ENCODE results near the gene SMYD3.

SMYD3 gene

DNA sequence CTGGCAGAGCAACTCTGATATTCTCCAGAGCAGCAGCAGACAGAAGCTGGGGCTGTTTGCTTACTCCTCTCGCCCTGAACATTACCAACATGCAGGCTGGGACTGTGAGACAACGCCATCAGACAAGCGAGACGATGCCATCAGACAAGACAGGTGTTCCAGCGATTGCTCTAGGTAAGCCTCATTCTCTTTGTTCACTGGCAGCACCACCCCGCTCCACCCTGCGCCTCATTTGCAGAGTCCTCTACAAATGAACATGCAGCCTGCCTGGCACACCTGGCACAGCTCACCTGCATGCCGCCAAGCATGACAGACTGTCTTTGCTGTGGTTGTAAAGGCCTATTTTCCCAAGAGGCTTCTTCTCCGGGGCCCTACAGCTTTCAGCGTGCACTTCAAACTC, 346.2 kb downstream of the SMYD3 start:
- no peak overlapping the region for H3K9ac ChIP-seq (ENCODE audit: low read depth, low read length, poor library complexity, severe bottlenecking)
- H3K4me1 ChIP-seq (ENCODE audit: insufficient read depth, low read length, poor library complexity, severe bottlenecking), result peaks cover 28% of the 10 kb centered on the region
- no peak overlapping the region for H2AFZ ChIP-seq (ENCODE audit: low read length)

DNA sequence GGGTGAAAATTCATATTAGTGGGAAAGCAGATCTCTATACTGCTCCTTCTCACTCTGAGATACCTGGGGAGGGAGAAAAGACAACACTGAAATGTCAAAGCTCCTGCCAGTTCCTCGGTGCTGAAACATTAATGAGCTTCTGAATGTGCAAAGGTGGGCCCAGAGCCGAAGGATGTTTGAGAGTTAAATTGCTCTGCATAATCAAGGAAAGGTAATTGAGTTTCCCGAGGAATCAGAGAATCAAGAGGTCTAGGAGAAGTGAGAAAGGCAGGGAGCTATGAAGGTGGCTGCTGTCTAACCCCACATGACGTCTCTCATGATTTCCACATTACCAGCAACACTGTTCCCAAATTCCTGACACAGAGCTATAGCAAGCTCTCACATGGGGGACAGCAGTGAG, 346.7 kb downstream of the SMYD3 start:
- Histone ChIP-seq H3K4me1 (ENCODE audit: insufficient read depth, low read length, poor library complexity, severe bottlenecking) (peaks cover 26% of the 10 kb centered on the region), H4K20me1 (ENCODE audit: insufficient read depth, low read length, poor library complexity, severe bottlenecking) (no peaks in the 10 kb centered on the region), H3K4me2 (ENCODE audit: low read depth, low read length, poor library complexity, severe bottlenecking) (no peak overlapping the region), H3K9me2 (replicated peaks; ENCODE audit: low read depth, low read length) (no peaks in the 10 kb centered on the region), H3K9me3 (ENCODE audit: insufficient read depth, low read depth, low read length) (no peaks in the 10 kb centered on the region), H3K27me3 (ENCODE audit: insufficient read depth, low read length, poor library complexity, severe bottlenecking) (no peaks in the 10 kb centered on the region), H3K79me2 (ENCODE audit: insufficient read depth, low read length) (no peaks in the 10 kb centered on the region), H3F3A (ENCODE audit: low read depth) (no peaks in the 10 kb centered on the region), H3K4me3 (ENCODE audit: low read length, poor library complexity, severe bottlenecking) (no peak overlapping the region), H2AFZ (ENCODE audit: low read length) (no peak overlapping the region), H3K9ac (ENCODE audit: low read depth, low read length, poor library complexity, severe bottlenecking) (no peak overlapping the region), H3K36me3 (ENCODE audit: insufficient read depth, low read length) (no peaks in the 10 kb centered on the region)
- TF ChIP-seq, protein P1, sequence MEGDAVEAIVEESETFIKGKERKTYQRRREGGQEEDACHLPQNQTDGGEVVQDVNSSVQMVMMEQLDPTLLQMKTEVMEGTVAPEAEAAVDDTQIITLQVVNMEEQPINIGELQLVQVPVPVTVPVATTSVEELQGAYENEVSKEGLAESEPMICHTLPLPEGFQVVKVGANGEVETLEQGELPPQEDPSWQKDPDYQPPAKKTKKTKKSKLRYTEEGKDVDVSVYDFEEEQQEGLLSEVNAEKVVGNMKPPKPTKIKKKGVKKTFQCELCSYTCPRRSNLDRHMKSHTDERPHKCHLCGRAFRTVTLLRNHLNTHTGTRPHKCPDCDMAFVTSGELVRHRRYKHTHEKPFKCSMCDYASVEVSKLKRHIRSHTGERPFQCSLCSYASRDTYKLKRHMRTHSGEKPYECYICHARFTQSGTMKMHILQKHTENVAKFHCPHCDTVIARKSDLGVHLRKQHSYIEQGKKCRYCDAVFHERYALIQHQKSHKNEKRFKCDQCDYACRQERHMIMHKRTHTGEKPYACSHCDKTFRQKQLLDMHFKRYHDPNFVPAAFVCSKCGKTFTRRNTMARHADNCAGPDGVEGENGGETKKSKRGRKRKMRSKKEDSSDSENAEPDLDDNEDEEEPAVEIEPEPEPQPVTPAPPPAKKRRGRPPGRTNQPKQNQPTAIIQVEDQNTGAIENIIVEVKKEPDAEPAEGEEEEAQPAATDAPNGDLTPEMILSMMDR (conservative IDR thresholded peaks at IDR 0.05; ENCODE audit: low read length), result no peak
- no peak for TF ChIP-seq EZH2phosphoT487 (IDR thresholded peaks at IDR 0.05; ENCODE audit: borderline replicate concordance)

More for the DNA sequence above, 346.2 kb downstream of the SMYD3 start:
- Histone ChIP-seq H3K9me3 (ENCODE audit: insufficient read depth, low read depth, low read length) (no peaks in the 10 kb centered on the region), H3K36me3 (ENCODE audit: insufficient read depth, low read length) (no peaks in the 10 kb centered on the region), H3F3A (ENCODE audit: low read depth) (no peaks in the 10 kb centered on the region), H3K27me3 (ENCODE audit: insufficient read depth, low read length, poor library complexity, severe bottlenecking) (no peaks in the 10 kb centered on the region), H3K79me2 (ENCODE audit: insufficient read depth, low read length) (no peaks in the 10 kb centered on the region), H3K9me2 (replicated peaks; ENCODE audit: low read depth, low read length) (no peaks in the 10 kb centered on the region), H3K4me3 (ENCODE audit: low read length, poor library complexity, severe bottlenecking) (no peak overlapping the region), H4K20me1 (ENCODE audit: insufficient read depth, low read length, poor library complexity, severe bottlenecking) (no peaks in the 10 kb centered on the region), H3K4me2 (ENCODE audit: low read depth, low read length, poor library complexity, severe bottlenecking) (no peak overlapping the region)
- TF ChIP-seq, protein P1 (conservative IDR thresholded peaks at IDR 0.05; ENCODE audit: low read length), result no peak
- TF ChIP-seq EZH2phosphoT487 (IDR thresholded peaks at IDR 0.05; ENCODE audit: borderline replicate concordance), result no peak

DNA sequence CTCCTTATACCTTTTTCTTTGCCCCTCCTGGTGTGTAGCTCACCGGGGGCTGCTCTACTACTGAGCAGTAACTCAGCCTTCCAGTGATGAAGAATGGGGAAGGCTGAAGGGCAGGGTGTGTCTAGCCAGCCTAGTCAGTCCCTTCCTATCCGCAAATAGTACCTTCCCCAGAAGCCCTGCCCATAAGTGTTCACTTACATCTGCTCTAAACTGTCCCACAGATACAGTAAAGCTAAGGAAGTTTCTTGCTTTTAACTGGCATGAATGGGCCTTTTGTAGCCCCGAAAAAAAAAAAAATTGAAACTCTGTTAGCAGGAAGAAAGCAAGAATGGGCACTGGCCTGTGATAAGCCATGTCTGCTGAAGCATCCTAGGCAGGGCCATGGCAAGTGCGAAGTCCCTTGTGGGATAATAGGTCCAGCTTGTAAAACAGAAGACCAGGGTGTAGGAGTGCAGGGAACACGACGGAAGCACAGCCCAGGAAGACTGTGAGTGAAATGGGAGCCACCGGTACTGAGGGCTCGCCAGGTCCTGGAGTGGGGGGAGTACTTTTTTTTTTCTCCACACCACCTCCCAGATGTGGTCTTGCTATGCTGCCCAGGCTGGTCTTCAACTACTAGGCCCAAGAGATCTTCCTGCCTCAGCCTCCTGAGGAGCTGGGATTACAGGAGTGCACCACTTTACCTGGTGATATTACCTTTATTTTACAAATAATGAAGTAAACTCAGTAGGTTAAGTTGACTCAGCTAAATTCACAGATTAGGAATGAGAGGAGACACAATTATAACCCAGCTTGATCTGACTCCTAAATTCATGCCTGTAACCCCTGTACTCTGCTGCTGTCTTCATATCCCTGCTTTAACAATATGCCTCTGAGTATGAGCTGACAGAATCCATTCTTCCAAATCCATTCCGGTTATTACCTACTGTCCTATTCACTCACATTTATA, 347.5 kb downstream of the SMYD3 start:
- Histone ChIP-seq H3K27me3 (ENCODE audit: insufficient read depth, low read length, poor library complexity, severe bottlenecking) (no peaks in the 10 kb centered on the region), H3K79me2 (ENCODE audit: insufficient read depth, low read length) (no peaks in the 10 kb centered on the region), H3K9me2 (replicated peaks; ENCODE audit: low read depth, low read length) (no peaks in the 10 kb centered on the region), H3K36me3 (ENCODE audit: insufficient read depth, low read length) (no peaks in the 10 kb centered on the region), H2AFZ (ENCODE audit: low read length) (no peak overlapping the region), H3F3A (ENCODE audit: low read depth) (no peaks in the 10 kb centered on the region), H4K20me1 (ENCODE audit: insufficient read depth, low read length, poor library complexity, severe bottlenecking) (no peaks in the 10 kb centered on the region), H3K4me3 (ENCODE audit: low read length, poor library complexity, severe bottlenecking) (no peak overlapping the region), H3K9me3 (ENCODE audit: insufficient read depth, low read depth, low read length) (no peaks in the 10 kb centered on the region), H3K4me1 (ENCODE audit: insufficient read depth, low read length, poor library complexity, severe bottlenecking) (peaks cover 22% of the 10 kb centered on the region), H3K4me2 (ENCODE audit: low read depth, low read length, poor library complexity, severe bottlenecking) (no peak overlapping the region), H3K9ac (ENCODE audit: low read depth, low read length, poor library complexity, severe bottlenecking) (no peak overlapping the region)
- no peak for TF ChIP-seq EZH2phosphoT487 (IDR thresholded peaks at IDR 0.05; ENCODE audit: borderline replicate concordance)
- TF ChIP-seq, protein P1 (conservative IDR thresholded peaks at IDR 0.05; ENCODE audit: low read length), result no peak

Measured in Loucy (cell line).